HepG2 (cell line): Measurements from ENCODE around the gene KRT15. TPM values are rescaled to one million over a fixed set of nuclear protein-coding genes. Genes with fewer than 3 reads are reported as not detected.

ENCODE experiments used
- ATAC-seq: fragments of 200-7000 bp; cut with Tn5 transposase; 3 replicates; pipeline ENCODE4 v1.9.1; 2020; ENCODE audit warnings: mild to moderate bottlenecking, moderate library complexity
- BruUV-seq: library from RNA; stranded (reverse); fragments of 400-500 nt; replicated peaks from 2 replicates; lab custom pipeline; 2021; lab: Mats Ljungman, UMichigan
- CTCF ChIA-PET: fragments of 300-600 bp; formaldehyde crosslinking; extraction: SDS; loops from one replicate; lab custom pipeline; 2021; ENCODE audit warnings: low total read pairs, inconsistent platforms, low intra/inter-chr PET ratio; lab: Yijun Ruan, JAX
- POLR2A ChIA-PET: fragments of 350-600 bp; sonication (Branson Sonifier 250); formaldehyde crosslinking; loops from one replicate; lab custom pipeline; 2020; ENCODE audit warnings: antibody characterized with exemption, inconsistent platforms; lab: Yijun Ruan, JAX
- DNase-seq: peaks from one replicate; pipeline ENCODE4 v3.0.0-alpha.2; 2015; ENCODE audit warnings: low spot score
- FAIRE-seq: peaks from 3 replicates; lab custom pipeline; 2011; peaks lifted over from hg19 to GRCh38; lab: Jason Lieb, UNC
- H2AFZ ChIP-seq: one replicate; pipeline ENCODE4 v1.6.1; 2011; ENCODE audit warnings: low read length, inconsistent platforms
- H3K27ac ChIP-seq: fragments of 300-600 bp; 3 replicates; pipeline ENCODE4 v1.8.0; 2011; ENCODE audit warnings: mixed run types, mild to moderate bottlenecking, mixed read lengths, low read length, inconsistent platforms; ENCODE audit not compliant: insufficient read depth; ENCODE audit errors: extremely low read length
- H3K27me3 ChIP-seq, 2 experiments: fragments of 200-600 bp in 1 of 2; 2 replicates in 1 of 2; 3 replicates in 1 of 2; pipeline versions ENCODE4 v1.6.0 to v1.8.0; 2011; ENCODE audit warnings: low read length in 2 of 2, mild to moderate bottlenecking in 2 of 2, moderate library complexity in 2 of 2, inconsistent platforms in 1 of 2; ENCODE audit not compliant: insufficient read depth in 2 of 2, control insufficient read depth in 1 of 2
- H3K36me3 ChIP-seq, 2 experiments: fragments of 200-600 bp in 1 of 2; replicated peaks in 1 of 2; 2 replicates in 1 of 2; 3 replicates in 1 of 2; pipeline versions ENCODE4 v1.5.1 to v1.8.0; 2011; ENCODE audit warnings: low read length in 2 of 2, inconsistent platforms in 1 of 2; ENCODE audit not compliant: insufficient read depth in 2 of 2, control insufficient read depth in 1 of 2
- H3K4me1 ChIP-seq: 2 replicates; pipeline ENCODE4 v1.5.1; 2012; ENCODE audit warnings: low read length, inconsistent platforms; ENCODE audit not compliant: insufficient read depth
- H3K4me2 ChIP-seq: 2 replicates; pipeline ENCODE4 v1.6.0; 2011; ENCODE audit warnings: low read depth, low read length, inconsistent platforms
- H3K4me3 ChIP-seq, 3 experiments: fragments of 200-600 bp in 1 of 3; sonication (generic), shearing (Covaris generic) in 1 of 3; replicated peaks in 1 of 3; 2 replicates each; pipeline ENCODE4 v1.5.1; 2011 to 2016; ENCODE audit warnings: low read length in 3 of 3, inconsistent platforms in 2 of 3, low read depth in 2 of 3, mild to moderate bottlenecking in 2 of 3, control low read depth in 1 of 3, mixed read lengths in 1 of 3; ENCODE audit not compliant: insufficient read depth in 1 of 3
- H3K79me2 ChIP-seq: one replicate; pipeline ENCODE4 v1.6.1; 2011; ENCODE audit warnings: low read length, inconsistent platforms; ENCODE audit not compliant: insufficient read depth
- H3K9ac ChIP-seq: 2 replicates; pipeline ENCODE4 v1.6.0; 2011; ENCODE audit warnings: mild to moderate bottlenecking, low read depth, low read length, inconsistent platforms; ENCODE audit not compliant: insufficient read depth
- H3K9me3 ChIP-seq: 2 replicates; pipeline ENCODE4 v1.5.1; 2012; ENCODE audit warnings: mild to moderate bottlenecking, low read length
- H4K20me1 ChIP-seq: 2 replicates; pipeline ENCODE4 v1.6.0; 2011; ENCODE audit warnings: inconsistent platforms, mild to moderate bottlenecking, low read length, moderate library complexity; ENCODE audit not compliant: insufficient read depth
- FOXA1 ChIP-seq, 2 experiments: fragments of 450-650 bp in 1 of 2; sonication (generic) in 1 of 2; formaldehyde crosslinking in 1 of 2; IDR thresholded peaks; 2 replicates each; pipeline versions ENCODE4 v1.4.0 to v1.6.1; 2016 to 2020; ENCODE audit warnings: missing genetic modification reagents in 1 of 2
- HNRNPLL ChIP-seq: fragments of 200-400 bp; formaldehyde crosslinking; IDR thresholded peaks from 2 replicates; pipeline ENCODE4 v1.6.1; 2017; ENCODE audit warnings: mild to moderate bottlenecking, low read depth, low read length; ENCODE audit not compliant: poor library complexity, severe bottlenecking
- KAT2B ChIP-seq: fragments of 150-350 bp; IDR thresholded peaks from 2 replicates; pipeline ENCODE4 v1.6.1; 2014; ENCODE audit warnings: low read depth, low read length, borderline replicate concordance
- MYNN ChIP-seq: sonication (generic); formaldehyde crosslinking; IDR thresholded peaks from 2 replicates; pipeline ENCODE4 v1.4.0; 2020; ENCODE audit warnings: mild to moderate bottlenecking, low read depth, missing genetic modification reagents
- NFE2 ChIP-seq: sonication (generic); formaldehyde crosslinking; IDR thresholded peaks from 2 replicates; pipeline ENCODE4 v1.4.0; 2020; ENCODE audit warnings: missing genetic modification reagents
- NFRKB ChIP-seq: fragments of 450-650 bp; IDR thresholded peaks from 2 replicates; pipeline ENCODE4 v1.6.1; 2017
- PAF1 ChIP-seq: IDR thresholded peaks from 2 replicates; pipeline ENCODE4 v1.6.1; 2016; ENCODE audit warnings: missing genetic modification reagents, missing compliant biosample characterization
- SMAD1 ChIP-seq: sonication (generic); formaldehyde crosslinking; IDR thresholded peaks from 2 replicates; pipeline ENCODE4 v1.4.0; 2020; ENCODE audit warnings: missing genetic modification reagents, low read depth, mild to moderate bottlenecking, borderline replicate concordance
- ZFP90 ChIP-seq: sonication (generic); formaldehyde crosslinking; IDR thresholded peaks from 2 replicates; pipeline ENCODE4 v1.8.0; 2022; ENCODE audit warnings: missing genetic modification reagents, mild to moderate bottlenecking, inconsistent platforms, borderline replicate concordance
- ZNF317 ChIP-seq: sonication (generic); formaldehyde crosslinking; IDR thresholded peaks from 2 replicates; pipeline ENCODE4 v1.5.0; 2020; ENCODE audit warnings: mild to moderate bottlenecking, missing genetic modification reagents
- WGBS: methylation state at CpG from one replicate; pipeline ENCODE4 v1.1.6; 2017; ENCODE audit warnings: low lambda C conversion rate; 5-methylcytosine and 5-hydroxymethylcytosine counted together
- in situ Hi-C: cut with HindIII; loops from 2 replicates; pipeline ENCODE4 v1.10.0; 2017; ENCODE audit warnings: low pct_unique_long_range_greater_than_20kb; ENCODE audit not compliant: extremely low pct_ligation_motif_present
- intact Hi-C: fragments of 100-400 bp; cut with micrococcal nuclease; formaldehyde crosslinking; loops from one replicate; pipeline ENCODE4 v1.10.0; 2022; ENCODE audit not compliant: unreplicated experiment
- polyA plus RNA-seq, 8 experiments: library from polyadenylated mRNA; depleted of rRNA in 3 of 8; stranded (reverse) in 7 of 8; unstranded in 1 of 8; fragments of >200 nt; fragmentation: Illumina TruSeq in 4 of 8; extraction: Trizol in 4 of 8; gene quantifications; 2 replicates each; pipeline versions ENCODE4 v1.2.1 to v1.2.3, GENCODE V29; 2011 to 2016; ENCODE audit warnings: low read depth in 4 of 8, missing spikeins in 1 of 8, mixed read lengths in 1 of 8; ENCODE audit not compliant: insufficient read depth in 1 of 8
- total RNA-seq, 5 experiments: library from RNA; depleted of rRNA; stranded (reverse); fragments of >200 nt; fragmentation: Illumina TruSeq; extraction: Trizol; gene quantifications; 2 replicates each; pipeline ENCODE4 v1.2.3, GENCODE V29; 2016; ENCODE audit warnings: low read depth in 1 of 5
- TF ChIP-seq, protein P1 (sequence below): IDR thresholded peaks from 2 replicates; pipeline ENCODE4 v1.6.1; 2016; ENCODE audit warnings: missing compliant biosample characterization, missing genetic modification reagents, borderline replicate concordance
- TF ChIP-seq, protein P2 (sequence below): sonication (generic); formaldehyde crosslinking; conservative IDR thresholded peaks from 2 replicates; pipeline ENCODE4 v1.8.0; 2022; ENCODE audit warnings: low read depth, missing genetic modification reagents
- TF ChIP-seq, protein P3 (sequence below): sonication (generic); formaldehyde crosslinking; IDR thresholded peaks from 2 replicates; pipeline ENCODE4 v1.5.1; 2020; ENCODE audit warnings: mild to moderate bottlenecking, missing genetic modification reagents, moderate library complexity

The KRT15 gene
- total and polyA plus RNA-seq, 2 of the 13 experiments (the other 11 are each of a cell fraction or from before 2014, with no cell fraction given), result 0.46 to 0.63 TPM

DNA sequence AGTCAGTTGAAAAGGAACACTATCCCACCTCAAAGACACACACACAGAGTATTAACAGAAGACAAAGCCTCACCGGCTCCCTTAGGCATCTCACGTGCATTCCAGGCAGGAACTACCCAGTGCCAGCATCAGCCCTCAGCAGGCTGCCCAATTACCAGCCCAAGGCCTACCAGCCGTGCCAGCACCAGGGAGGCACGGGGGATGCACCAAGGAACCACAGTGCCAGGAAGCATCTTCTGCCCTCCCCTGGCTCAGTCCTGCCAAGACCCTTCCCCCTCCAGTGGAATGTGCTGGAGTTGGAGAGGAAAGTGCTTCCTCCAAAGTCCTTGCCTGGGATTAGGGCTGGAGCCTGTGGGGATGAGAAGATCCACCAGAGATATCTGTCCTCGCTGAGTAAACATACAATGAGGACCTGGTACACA lies 20.4 kb upstream of the KRT15 start:
- H3K9ac ChIP-seq, result no peak overlapping the region
- in situ Hi-C loops (no loop called here), intact Hi-C loops (loop anchor here (10.0 kb wide), 1 partner anchor 124 kb away; no protein-coding TSS in a partner anchor)
- H2AFZ ChIP-seq, result no peak overlapping the region
- no peak overlapping the region for H3K27ac ChIP-seq
- peak overlapping the region; percentile 8; the same call in 1 of the 2 replicates for H3K4me2 ChIP-seq
- H3K79me2 ChIP-seq, result no peaks in the 10 kb centered on the region
- H3K9me3 ChIP-seq, result no peaks in the 10 kb centered on the region
- ATAC-seq, result peak; percentile 25; the same call in 2 of the 3 replicates
- H3K4me1 ChIP-seq, result peaks cover 70% of the 10 kb centered on the region
- ChIA-PET POLR2A (no interaction called here), CTCF (no interaction called here)
- no peak overlapping the region for H3K4me3 ChIP-seq
- H3K27me3 ChIP-seq, result peaks cover 2 to 12% of the 10 kb centered on the region in 2 experiments; a peak in 1 of 5 replicates
- no peaks in the 10 kb centered on the region for H4K20me1 ChIP-seq
- no peaks in the 10 kb centered on the region for H3K36me3 ChIP-seq
- no TSS peak for BruUV-seq
- DNase-seq, result peak; percentile 76
- 10% methylated on average over 4 of the region's 5 CpGs for WGBS
- no peak for FAIRE-seq
- TF ChIP-seq KAT2B (no peak), FOXA1 (IDR thresholded peaks at IDR 0.05) (no peak), FOXA1 (CRISPR knock-in tag; IDR thresholded peaks at IDR 0.05) (peak; percentile 51), SMAD1 (no peak), NFRKB (no peak), PAF1 (CRISPR knock-in tag) (no peak), MYNN (CRISPR knock-in tag) (no peak), ZFP90 (CRISPR knock-in tag) (0 out of 2 replicates have a peak, but pooled peaks have one; percentile 38), HNRNPLL (no peak), NFE2 (CRISPR knock-in tag) (no peak), ZNF317 (CRISPR knock-in tag) (no peak)
- TF ChIP-seq, protein P1, sequence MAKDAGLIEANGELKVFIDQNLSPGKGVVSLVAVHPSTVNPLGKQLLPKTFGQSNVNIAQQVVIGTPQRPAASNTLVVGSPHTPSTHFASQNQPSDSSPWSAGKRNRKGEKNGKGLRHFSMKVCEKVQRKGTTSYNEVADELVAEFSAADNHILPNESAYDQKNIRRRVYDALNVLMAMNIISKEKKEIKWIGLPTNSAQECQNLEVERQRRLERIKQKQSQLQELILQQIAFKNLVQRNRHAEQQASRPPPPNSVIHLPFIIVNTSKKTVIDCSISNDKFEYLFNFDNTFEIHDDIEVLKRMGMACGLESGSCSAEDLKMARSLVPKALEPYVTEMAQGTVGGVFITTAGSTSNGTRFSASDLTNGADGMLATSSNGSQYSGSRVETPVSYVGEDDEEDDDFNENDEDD (CRISPR knock-in tag), result 0 out of 2 replicates have a peak, but pooled peaks have one; percentile 21
- TF ChIP-seq, protein P2, sequence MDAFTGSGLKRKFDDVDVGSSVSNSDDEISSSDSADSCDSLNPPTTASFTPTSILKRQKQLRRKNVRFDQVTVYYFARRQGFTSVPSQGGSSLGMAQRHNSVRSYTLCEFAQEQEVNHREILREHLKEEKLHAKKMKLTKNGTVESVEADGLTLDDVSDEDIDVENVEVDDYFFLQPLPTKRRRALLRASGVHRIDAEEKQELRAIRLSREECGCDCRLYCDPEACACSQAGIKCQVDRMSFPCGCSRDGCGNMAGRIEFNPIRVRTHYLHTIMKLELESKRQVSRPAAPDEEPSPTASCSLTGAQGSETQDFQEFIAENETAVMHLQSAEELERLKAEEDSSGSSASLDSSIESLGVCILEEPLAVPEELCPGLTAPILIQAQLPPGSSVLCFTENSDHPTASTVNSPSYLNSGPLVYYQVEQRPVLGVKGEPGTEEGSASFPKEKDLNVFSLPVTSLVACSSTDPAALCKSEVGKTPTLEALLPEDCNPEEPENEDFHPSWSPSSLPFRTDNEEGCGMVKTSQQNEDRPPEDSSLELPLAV (CRISPR knock-in tag), result no peak
- TF ChIP-seq, protein P3, sequence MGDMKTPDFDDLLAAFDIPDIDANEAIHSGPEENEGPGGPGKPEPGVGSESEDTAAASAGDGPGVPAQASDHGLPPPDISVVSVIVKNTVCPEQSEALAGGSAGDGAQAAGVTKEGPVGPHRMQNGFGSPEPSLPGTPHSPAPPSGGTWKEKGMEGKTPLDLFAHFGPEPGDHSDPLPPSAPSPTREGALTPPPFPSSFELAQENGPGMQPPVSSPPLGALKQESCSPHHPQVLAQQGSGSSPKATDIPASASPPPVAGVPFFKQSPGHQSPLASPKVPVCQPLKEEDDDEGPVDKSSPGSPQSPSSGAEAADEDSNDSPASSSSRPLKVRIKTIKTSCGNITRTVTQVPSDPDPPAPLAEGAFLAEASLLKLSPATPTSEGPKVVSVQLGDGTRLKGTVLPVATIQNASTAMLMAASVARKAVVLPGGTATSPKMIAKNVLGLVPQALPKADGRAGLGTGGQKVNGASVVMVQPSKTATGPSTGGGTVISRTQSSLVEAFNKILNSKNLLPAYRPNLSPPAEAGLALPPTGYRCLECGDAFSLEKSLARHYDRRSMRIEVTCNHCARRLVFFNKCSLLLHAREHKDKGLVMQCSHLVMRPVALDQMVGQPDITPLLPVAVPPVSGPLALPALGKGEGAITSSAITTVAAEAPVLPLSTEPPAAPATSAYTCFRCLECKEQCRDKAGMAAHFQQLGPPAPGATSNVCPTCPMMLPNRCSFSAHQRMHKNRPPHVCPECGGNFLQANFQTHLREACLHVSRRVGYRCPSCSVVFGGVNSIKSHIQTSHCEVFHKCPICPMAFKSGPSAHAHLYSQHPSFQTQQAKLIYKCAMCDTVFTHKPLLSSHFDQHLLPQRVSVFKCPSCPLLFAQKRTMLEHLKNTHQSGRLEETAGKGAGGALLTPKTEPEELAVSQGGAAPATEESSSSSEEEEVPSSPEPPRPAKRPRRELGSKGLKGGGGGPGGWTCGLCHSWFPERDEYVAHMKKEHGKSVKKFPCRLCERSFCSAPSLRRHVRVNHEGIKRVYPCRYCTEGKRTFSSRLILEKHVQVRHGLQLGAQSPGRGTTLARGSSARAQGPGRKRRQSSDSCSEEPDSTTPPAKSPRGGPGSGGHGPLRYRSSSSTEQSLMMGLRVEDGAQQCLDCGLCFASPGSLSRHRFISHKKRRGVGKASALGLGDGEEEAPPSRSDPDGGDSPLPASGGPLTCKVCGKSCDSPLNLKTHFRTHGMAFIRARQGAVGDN (CRISPR knock-in tag), result peak; percentile 18; the same call in 1 of the 2 replicates
